DMS114 treated with DMSO at 0.1 percent for 48 hours (cell line): ENCODE measurements around the gene ATXN2L.
"Not testable (repeated sequence)": the region's sequence is repeated elsewhere in the genome, so short reads cannot be mapped to it uniquely, and the experiment has no call there.

Experiments used
- DNase-seq: peaks from one replicate; lab custom pipeline; 2025; ENCODE audit not compliant: unreplicated experiment; lab: John Stamatoyannopoulos, UW

Gene ATXN2L

GRCh38 chr16:28837672-28838557 is 15.1 kb downstream of the ATXN2L start:
- no peak for DNase-seq

GRCh38 chr16:28838558-28838918 is 15.7 kb downstream of the ATXN2L start:
- DNase-seq, result no peak

- no peak for DNase-seq
Measured at GRCh38 chr16:28839004-28839639, 16.3 kb downstream of the ATXN2L start.

- no peak for DNase-seq
Measured at GRCh38 chr16:28839899-28840298, 17.1 kb downstream of the ATXN2L start.

GRCh38 chr16:28842696-28843095 is 19.9 kb downstream of the ATXN2L start:
- DNase-seq, result no peak

GRCh38 chr16:28843766-28844165 is 21.0 kb downstream of the ATXN2L start:
- no peak for DNase-seq

- no peak for DNase-seq
Measured at GRCh38 chr16:28844226-28844885, 21.6 kb downstream of the ATXN2L start.

GRCh38 chr16:28845293-28845692 is 22.5 kb downstream of the ATXN2L start:
- DNase-seq, result no peak

GRCh38 chr16:28845761-28846079 is 22.9 kb downstream of the ATXN2L start:
- DNase-seq, result no peak

- peak; percentile 93 for DNase-seq
Measured at GRCh38 chr16:28846080-28846932, 23.5 kb downstream of the ATXN2L start, which contains the start of gene TUFM. TUFM (minus strand) TSS chr16:28846348; CDS start chr16:28846269, 79 bp downstream.

- no peak for DNase-seq
Measured at GRCh38 chr16:28846933-28847273, 24.1 kb downstream of the ATXN2L start.

GRCh38 chr16:28858421-28858820 is 35.6 kb downstream of the ATXN2L start:
- no peak for DNase-seq

GRCh38 chr16:28859326-28859725 is 36.5 kb downstream of the ATXN2L start:
- no peak for DNase-seq

GRCh38 chr16:28863929-28864793 is 41.4 kb downstream of the ATXN2L start:
- DNase-seq, result no peak

GRCh38 chr16:28865001-28865688 is 42.3 kb downstream of the ATXN2L start:
- no peak for DNase-seq

- no peak for DNase-seq
Measured at GRCh38 chr16:28865722-28866453, 43.1 kb downstream of the ATXN2L start.

GRCh38 chr16:28866454-28866804 is 43.6 kb downstream of the ATXN2L start:
- DNase-seq, result no peak

- no peak for DNase-seq
Measured at GRCh38 chr16:28867241-28867640, 44.4 kb downstream of the ATXN2L start.

- not testable (repeated sequence) for DNase-seq
Measured at GRCh38 chr16:28867646-28868045, 44.8 kb downstream of the ATXN2L start.
